ENCODE results near the gene JMJD8. TPM values are rescaled to one million over a fixed set of nuclear protein-coding genes. Genes with fewer than 3 reads are reported as not detected.
A peak's percentile ranks its signal among the peaks of the same experiment; 100 is the strongest.

Gene JMJD8
- polyA plus RNA-seq, 1 donor (not counting 4 experiments of a cell fraction or from before 2014, with no cell fraction given): 20.1 TPM

DNA sequence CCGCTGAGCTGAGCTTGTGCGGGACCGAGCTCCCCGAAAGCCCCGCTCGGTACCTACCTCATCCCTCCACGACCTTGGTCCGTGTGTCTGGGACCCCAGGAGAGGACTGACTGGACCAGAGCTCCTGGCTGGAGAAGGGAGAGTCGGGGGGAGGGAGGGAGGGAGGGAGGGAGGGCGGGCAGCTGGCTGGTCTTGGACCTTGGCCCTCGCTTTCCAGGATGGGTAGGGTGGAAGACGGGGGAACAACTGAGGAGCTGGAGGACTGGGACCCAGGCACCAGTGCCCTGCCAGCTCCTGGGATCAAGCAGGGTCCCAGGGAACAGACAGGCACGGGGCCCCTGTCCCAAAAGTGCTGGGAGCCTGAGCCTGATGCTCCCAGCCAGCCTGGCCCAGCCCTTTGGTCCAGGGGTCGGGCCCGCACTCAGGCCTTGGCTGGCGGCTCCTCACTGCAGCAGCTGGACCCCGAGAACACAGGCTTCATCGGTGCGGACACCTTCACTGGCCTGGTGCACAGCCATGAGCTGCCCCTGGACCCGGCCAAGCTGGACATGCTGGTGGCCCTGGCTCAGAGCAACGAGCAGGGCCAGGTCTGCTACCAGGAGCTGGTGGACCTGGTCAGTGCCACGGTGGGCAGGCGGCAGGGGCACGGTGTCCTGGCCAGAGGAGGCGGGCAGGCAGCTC, 8.1 kb downstream of the JMJD8 start:
- Histone ChIP-seq H3K36me3 (ENCODE audit: control insufficient read depth in 2 of 2, extremely low read depth in 1 of 2, insufficient read depth in 2 of 2, low read length in 2 of 2) (peaks cover 6 to 23% of the 10 kb centered on the region in 2 experiments), H3K4me2 (ENCODE audit: control insufficient read depth, extremely low read depth, insufficient read depth, low read depth, low read length) (peak overlapping the region; percentile 79), H3K27me3 (ENCODE audit: control insufficient read depth, extremely low read depth, insufficient read depth, low read length) (no peaks in the 10 kb centered on the region), H3K27ac (ENCODE audit: control insufficient read depth, insufficient read depth, low read length) (no peak overlapping the region), H3K4me1 (ENCODE audit: control insufficient read depth, extremely low read depth, insufficient read depth, low read length) (peaks cover 23% of the 10 kb centered on the region), H3K79me2 (ENCODE audit: control insufficient read depth, insufficient read depth, low read length) (peaks cover 5% of the 10 kb centered on the region), H4K20me1 (ENCODE audit: control insufficient read depth, extremely low read depth, insufficient read depth, low read length) (peaks cover 2% of the 10 kb centered on the region), H3K9ac (ENCODE audit: control insufficient read depth, extremely low read depth, insufficient read depth, low read length) (peak overlapping the region; percentile 47), H3K9me3 (ENCODE audit: control insufficient read depth, low read depth, low read length) (no peaks in the 10 kb centered on the region), H3K4me3 (ENCODE audit: control insufficient read depth in 2 of 3, extremely low read depth in 1 of 3, insufficient read depth in 2 of 3, low read depth in 1 of 3, low read length in 3 of 3) (no peak overlapping the region), H2AFZ (ENCODE audit: control insufficient read depth, low read length) (no peak overlapping the region), H3K9me1 (ENCODE audit: control insufficient read depth, extremely low read depth, insufficient read depth, low read length) (no peaks in the 10 kb centered on the region)
- dilution Hi-C loops (cut with MboI; ENCODE audit: extremely low pct_ligation_motif_present, low sequenced_read_pairs): no loop called here
- no peak for DNase-seq (ENCODE audit: low read depth, low spot score)
- FAIRE-seq: no peak
- TF ChIP-seq, protein P1, sequence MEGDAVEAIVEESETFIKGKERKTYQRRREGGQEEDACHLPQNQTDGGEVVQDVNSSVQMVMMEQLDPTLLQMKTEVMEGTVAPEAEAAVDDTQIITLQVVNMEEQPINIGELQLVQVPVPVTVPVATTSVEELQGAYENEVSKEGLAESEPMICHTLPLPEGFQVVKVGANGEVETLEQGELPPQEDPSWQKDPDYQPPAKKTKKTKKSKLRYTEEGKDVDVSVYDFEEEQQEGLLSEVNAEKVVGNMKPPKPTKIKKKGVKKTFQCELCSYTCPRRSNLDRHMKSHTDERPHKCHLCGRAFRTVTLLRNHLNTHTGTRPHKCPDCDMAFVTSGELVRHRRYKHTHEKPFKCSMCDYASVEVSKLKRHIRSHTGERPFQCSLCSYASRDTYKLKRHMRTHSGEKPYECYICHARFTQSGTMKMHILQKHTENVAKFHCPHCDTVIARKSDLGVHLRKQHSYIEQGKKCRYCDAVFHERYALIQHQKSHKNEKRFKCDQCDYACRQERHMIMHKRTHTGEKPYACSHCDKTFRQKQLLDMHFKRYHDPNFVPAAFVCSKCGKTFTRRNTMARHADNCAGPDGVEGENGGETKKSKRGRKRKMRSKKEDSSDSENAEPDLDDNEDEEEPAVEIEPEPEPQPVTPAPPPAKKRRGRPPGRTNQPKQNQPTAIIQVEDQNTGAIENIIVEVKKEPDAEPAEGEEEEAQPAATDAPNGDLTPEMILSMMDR (optimal IDR thresholded peaks at IDR 0.05 in 1 of 3, IDR thresholded peaks at IDR 0.05 in 1 of 3, conservative IDR thresholded peaks at IDR 0.05 in 1 of 3; ENCODE audit: extremely low read depth in 1 of 3, insufficient read depth in 2 of 3, low read length in 3 of 3): no peak

DNA sequence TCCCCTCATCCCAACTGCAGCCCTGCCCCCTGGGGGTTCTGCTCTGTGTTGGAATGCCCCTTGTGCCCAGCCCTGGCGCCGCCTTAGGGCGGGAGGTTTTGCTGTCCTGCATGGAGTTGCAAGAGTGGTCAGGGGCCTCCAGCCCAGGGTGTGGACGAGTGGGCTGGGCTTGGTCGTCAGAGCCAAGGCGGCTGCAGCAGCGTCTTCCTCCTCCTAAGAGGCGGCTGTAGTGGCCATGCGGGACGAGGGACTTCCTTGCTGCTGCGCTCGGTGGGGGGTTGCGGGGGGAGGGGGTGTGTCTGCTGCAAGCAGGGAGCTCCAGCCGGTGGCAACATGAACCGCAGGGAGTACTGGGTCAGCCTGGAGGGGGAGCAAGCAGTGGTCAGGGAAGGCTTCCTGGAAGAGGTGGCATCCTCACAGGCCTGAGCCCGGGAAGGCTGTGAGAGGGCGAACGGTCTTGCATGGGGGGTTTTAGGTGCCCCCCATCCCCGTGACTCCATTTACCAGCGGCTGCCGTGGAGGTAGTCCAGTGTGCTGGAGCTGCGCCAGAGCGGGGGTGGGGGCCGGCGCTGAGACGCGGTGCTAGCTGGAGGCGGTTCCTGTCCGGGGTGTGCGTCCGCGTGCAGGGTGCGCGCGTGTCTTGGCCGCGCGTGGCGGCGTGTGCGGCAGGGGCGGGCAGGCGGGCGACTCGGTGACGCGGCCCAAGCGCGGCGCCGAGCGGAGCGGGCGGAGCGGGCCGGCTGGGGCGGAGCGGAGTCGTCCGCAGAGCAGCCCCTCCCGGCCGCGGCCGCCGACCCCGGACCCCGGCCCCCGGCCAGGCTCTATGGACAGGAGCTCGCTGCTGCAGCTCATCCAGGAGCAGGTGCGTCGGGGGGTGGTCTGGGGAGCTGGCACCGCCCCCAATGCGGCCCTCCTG, 8.9 kb downstream of the JMJD8 start, which contains the start of gene RHBDL1:
Gene RHBDL1 (plus strand): TSS at position 704 of the 916 bp plus-strand sequence. CDS start 120 bp downstream, at position 824.
- dilution Hi-C loops (cut with MboI; ENCODE audit: extremely low pct_ligation_motif_present, low sequenced_read_pairs): no loop called here
- TF ChIP-seq, protein P1 (optimal IDR thresholded peaks at IDR 0.05 in 1 of 3, IDR thresholded peaks at IDR 0.05 in 1 of 3, conservative IDR thresholded peaks at IDR 0.05 in 1 of 3; ENCODE audit: extremely low read depth in 1 of 3, insufficient read depth in 2 of 3, low read length in 3 of 3): no peak
- TF ChIP-seq EZH2 (IDR thresholded peaks at IDR 0.05; ENCODE audit: low read length): no peak
- no peak for FAIRE-seq
- Histone ChIP-seq H3K9me3 (ENCODE audit: control insufficient read depth, low read depth, low read length) (no peaks in the 10 kb centered on the region), H3K27ac (ENCODE audit: control insufficient read depth, insufficient read depth, low read length) (peak within 1 kb of the TSS; percentile 47), H3K4me3 (ENCODE audit: control insufficient read depth in 2 of 3, extremely low read depth in 1 of 3, insufficient read depth in 2 of 3, low read depth in 1 of 3, low read length in 3 of 3) (peak within 1 kb of the TSS in 1 of 3 experiments; percentile 37), H3K9me1 (ENCODE audit: control insufficient read depth, extremely low read depth, insufficient read depth, low read length) (no peaks in the 10 kb centered on the region), H4K20me1 (ENCODE audit: control insufficient read depth, extremely low read depth, insufficient read depth, low read length) (no peaks in the 10 kb centered on the region), H3K9ac (ENCODE audit: control insufficient read depth, extremely low read depth, insufficient read depth, low read length) (peak within 1 kb of the TSS; percentile 47), H2AFZ (ENCODE audit: control insufficient read depth, low read length) (no peak within 1 kb of the TSS), H3K27me3 (ENCODE audit: control insufficient read depth, extremely low read depth, insufficient read depth, low read length) (no peaks in the 10 kb centered on the region), H3K36me3 (ENCODE audit: control insufficient read depth in 2 of 2, extremely low read depth in 1 of 2, insufficient read depth in 2 of 2, low read length in 2 of 2) (peaks cover 10 to 28% of the 10 kb centered on the region in 2 experiments), H3K4me2 (ENCODE audit: control insufficient read depth, extremely low read depth, insufficient read depth, low read depth, low read length) (peak within 1 kb of the TSS; percentile 79), H3K79me2 (ENCODE audit: control insufficient read depth, insufficient read depth, low read length) (peaks cover 7% of the 10 kb centered on the region), H3K4me1 (ENCODE audit: control insufficient read depth, extremely low read depth, insufficient read depth, low read length) (peaks cover 23% of the 10 kb centered on the region)
- DNase-seq (ENCODE audit: low read depth, low spot score): no peak

All from keratinocyte (primary cell).